ENCODE data around the gene C7orf57. TPM values are rescaled to one million over a fixed set of nuclear protein-coding genes. Genes with fewer than 3 reads are reported as not detected.
"Not testable (repeated sequence)": the region's sequence is repeated elsewhere in the genome, so short reads cannot be mapped to it uniquely, and the experiment has no call there.

C7orf57 gene
- polyA plus RNA-seq, 5 donors, result 1.4 to 4.4 (median 2.7) TPM

GRCh38 chr7:48033922-48034321 lies 1.4 kb upstream of the C7orf57 start:
- no peak for DNase-seq

GRCh38 chr7:48035967-48036478 lies 680 bp downstream of the C7orf57 start:
- DNase-seq, result peak in 1 of 2 donors; percentile 39

GRCh38 chr7:48038815-48039506 lies 3.6 kb downstream of the C7orf57 start:
- no peak for DNase-seq

- DNase-seq, result no peak
Measured at GRCh38 chr7:48040944-48041652, 5.8 kb downstream of the C7orf57 start.

GRCh38 chr7:48041653-48041970 lies 6.3 kb downstream of the C7orf57 start:
- no peak for DNase-seq

GRCh38 chr7:48042216-48042615 lies 6.9 kb downstream of the C7orf57 start:
- no peak for DNase-seq

GRCh38 chr7:48042636-48043035 lies 7.3 kb downstream of the C7orf57 start:
- no peak for DNase-seq

- DNase-seq, result no peak
Measured at GRCh38 chr7:48045195-48045765, 9.9 kb downstream of the C7orf57 start.

- DNase-seq, result no peak
Measured at GRCh38 chr7:48046458-48046857, 11.1 kb downstream of the C7orf57 start.

GRCh38 chr7:48048113-48048512 lies 12.8 kb downstream of the C7orf57 start:
- no peak for DNase-seq

- DNase-seq, result no peak
Measured at GRCh38 chr7:48049850-48050249, 14.5 kb downstream of the C7orf57 start.

GRCh38 chr7:48052748-48053147 lies 17.4 kb downstream of the C7orf57 start:
- no peak for DNase-seq

- peak; percentile 40 to 41 for DNase-seq
Measured at GRCh38 chr7:48053736-48054135, 18.4 kb downstream of the C7orf57 start.

- DNase-seq, result no peak
Measured at GRCh38 chr7:48058990-48059389, 23.6 kb downstream of the C7orf57 start.

- DNase-seq, result no peak
Measured at GRCh38 chr7:48059706-48060105, 24.4 kb downstream of the C7orf57 start.

- no peak for DNase-seq
Measured at GRCh38 chr7:48063985-48064384, 28.6 kb downstream of the C7orf57 start.

- DNase-seq, result no peak
Measured at GRCh38 chr7:48067475-48067874, 32.1 kb downstream of the C7orf57 start.

GRCh38 chr7:48074204-48074654 lies 38.9 kb downstream of the C7orf57 start:
- no peak for DNase-seq

- no peak for DNase-seq
Measured at GRCh38 chr7:48077423-48077822, 42.1 kb downstream of the C7orf57 start.

- no peak for DNase-seq
Measured at GRCh38 chr7:48078470-48078869, 43.1 kb downstream of the C7orf57 start.

GRCh38 chr7:48082378-48082777 lies 47.0 kb downstream of the C7orf57 start:
- not testable (repeated sequence) for DNase-seq

GRCh38 chr7:48083114-48083830 lies 47.9 kb downstream of the C7orf57 start:
- DNase-seq, result no peak

Measured in right lung (tissue), 5 donors.